Measurements from ENCODE around the gene HADHA. TPM values are rescaled to one million over a fixed set of nuclear protein-coding genes. Genes with fewer than 3 reads are reported as not detected.

Gene HADHA
- total and polyA plus RNA-seq, 2 experiments from 2014 or later, result 154 to 223 TPM

DNA sequence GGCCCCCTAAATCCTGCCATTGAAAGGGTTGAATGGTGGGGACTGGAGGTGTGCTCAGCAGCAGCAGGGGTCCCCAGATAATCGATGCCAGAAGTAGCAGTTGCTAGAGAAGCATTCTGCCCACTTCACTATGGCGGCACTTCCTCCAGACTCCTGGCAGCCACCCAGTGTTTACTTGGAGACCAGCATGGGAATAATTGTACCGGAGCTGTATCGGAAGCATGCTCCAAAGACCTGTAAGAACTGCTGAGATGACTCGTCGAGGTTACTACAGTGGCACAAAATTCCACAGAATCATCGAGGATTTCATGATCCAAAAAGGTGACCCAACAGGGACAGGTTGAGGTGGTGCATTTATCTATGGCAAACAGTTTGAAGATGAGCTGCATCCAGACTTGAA lies 82.5 kb downstream of the HADHA start:
- peaks cover 9% of the 10 kb centered on the region for H3K27me3 ChIP-seq
- no peak overlapping the region for H3K27ac ChIP-seq
- peaks cover 2% of the 10 kb centered on the region for H3K9me3 ChIP-seq (ENCODE audit: low read depth)
- TF ChIP-seq, protein P1, sequence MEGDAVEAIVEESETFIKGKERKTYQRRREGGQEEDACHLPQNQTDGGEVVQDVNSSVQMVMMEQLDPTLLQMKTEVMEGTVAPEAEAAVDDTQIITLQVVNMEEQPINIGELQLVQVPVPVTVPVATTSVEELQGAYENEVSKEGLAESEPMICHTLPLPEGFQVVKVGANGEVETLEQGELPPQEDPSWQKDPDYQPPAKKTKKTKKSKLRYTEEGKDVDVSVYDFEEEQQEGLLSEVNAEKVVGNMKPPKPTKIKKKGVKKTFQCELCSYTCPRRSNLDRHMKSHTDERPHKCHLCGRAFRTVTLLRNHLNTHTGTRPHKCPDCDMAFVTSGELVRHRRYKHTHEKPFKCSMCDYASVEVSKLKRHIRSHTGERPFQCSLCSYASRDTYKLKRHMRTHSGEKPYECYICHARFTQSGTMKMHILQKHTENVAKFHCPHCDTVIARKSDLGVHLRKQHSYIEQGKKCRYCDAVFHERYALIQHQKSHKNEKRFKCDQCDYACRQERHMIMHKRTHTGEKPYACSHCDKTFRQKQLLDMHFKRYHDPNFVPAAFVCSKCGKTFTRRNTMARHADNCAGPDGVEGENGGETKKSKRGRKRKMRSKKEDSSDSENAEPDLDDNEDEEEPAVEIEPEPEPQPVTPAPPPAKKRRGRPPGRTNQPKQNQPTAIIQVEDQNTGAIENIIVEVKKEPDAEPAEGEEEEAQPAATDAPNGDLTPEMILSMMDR (IDR thresholded peaks at IDR 0.05; ENCODE audit: low read depth, low read length), result no peak
- no peaks in the 10 kb centered on the region for H3K4me1 ChIP-seq (ENCODE audit: low read depth)
- H3K36me3 ChIP-seq, result no peaks in the 10 kb centered on the region
- no peak overlapping the region for H3K4me3 ChIP-seq
- DNase-seq (ENCODE audit: low read depth in 1 of 2, low spot score in 1 of 2), result no peak

DNA sequence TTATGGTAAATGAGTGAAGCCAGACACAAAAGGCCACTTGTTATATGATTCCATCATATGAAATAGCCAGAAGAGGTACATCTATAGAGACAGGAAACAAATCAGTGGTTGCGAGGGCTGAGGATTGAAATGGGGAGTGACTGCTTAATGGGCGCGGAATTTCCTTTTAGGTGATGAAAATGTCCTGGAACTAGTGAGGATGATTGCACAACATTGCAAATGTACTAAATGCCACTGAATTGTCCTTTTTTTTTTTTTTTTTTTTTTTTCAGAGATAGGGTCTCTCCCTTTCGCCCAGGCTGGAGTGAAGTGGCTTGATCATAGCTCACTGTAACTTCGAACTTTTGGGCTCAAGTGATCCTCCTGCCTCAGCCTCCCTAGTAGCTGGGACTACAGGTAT lies 86.9 kb downstream of the HADHA start:
- no peaks in the 10 kb centered on the region for H3K27me3 ChIP-seq
- no peaks in the 10 kb centered on the region for H3K4me1 ChIP-seq (ENCODE audit: low read depth)
- H3K4me3 ChIP-seq, result no peak overlapping the region
- H3K9me3 ChIP-seq (ENCODE audit: low read depth), result peaks cover 2% of the 10 kb centered on the region
- no peaks in the 10 kb centered on the region for H3K36me3 ChIP-seq
- H3K27ac ChIP-seq, result no peak overlapping the region
- TF ChIP-seq, protein P1 (IDR thresholded peaks at IDR 0.05; ENCODE audit: low read depth, low read length), result no peak
- DNase-seq (ENCODE audit: low read depth in 1 of 2, low spot score in 1 of 2), result no peak

DNA sequence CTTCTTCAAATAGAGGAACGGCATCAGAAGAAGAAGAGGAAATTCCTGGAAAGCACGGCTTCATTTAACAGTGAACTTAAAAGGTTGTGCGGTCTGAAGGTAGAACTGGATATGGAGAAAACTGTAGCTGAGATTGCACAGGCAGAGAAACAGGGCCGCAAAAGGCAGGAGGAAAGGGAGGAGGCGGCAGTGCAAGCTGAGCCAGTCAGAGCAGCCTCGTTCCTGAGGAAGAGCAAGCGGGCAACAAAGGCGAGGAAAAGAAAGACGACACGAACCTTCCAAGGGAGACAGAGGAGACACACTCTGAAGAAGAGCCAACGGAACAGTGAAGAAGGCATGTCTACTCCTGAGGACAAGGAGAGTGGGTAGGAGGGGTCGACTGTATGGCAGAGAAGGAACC lies 94.2 kb downstream of the HADHA start:
- H3K27ac ChIP-seq, result no peak overlapping the region
- DNase-seq (ENCODE audit: low read depth in 1 of 2, low spot score in 1 of 2), result no peak
- H3K36me3 ChIP-seq, result no peaks in the 10 kb centered on the region
- TF ChIP-seq, protein P1 (IDR thresholded peaks at IDR 0.05; ENCODE audit: low read depth, low read length), result no peak
- H3K27me3 ChIP-seq, result peaks cover 24% of the 10 kb centered on the region
- no peak overlapping the region for H3K4me3 ChIP-seq
- H3K4me1 ChIP-seq (ENCODE audit: low read depth), result no peaks in the 10 kb centered on the region
- no peaks in the 10 kb centered on the region for H3K9me3 ChIP-seq (ENCODE audit: low read depth)

DNA sequence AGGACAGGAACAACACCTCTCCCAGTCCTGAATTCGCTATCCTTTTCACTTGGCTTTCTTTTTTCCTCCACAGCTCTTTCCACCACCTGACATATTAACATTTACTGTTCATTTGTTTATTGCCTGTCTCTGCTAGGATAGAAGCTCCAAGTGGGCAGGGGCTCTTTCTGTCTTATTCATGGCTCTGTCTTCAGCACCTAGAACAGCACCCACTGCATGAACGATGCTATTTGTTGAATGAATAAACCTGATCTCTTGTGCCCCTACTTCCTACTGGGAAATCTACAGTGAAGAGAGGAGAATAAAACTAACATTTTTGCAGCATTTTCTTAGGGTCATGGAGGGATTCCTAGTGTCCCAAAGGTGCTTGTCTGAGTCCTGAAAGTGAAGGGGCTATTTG lies 95.9 kb downstream of the HADHA start:
- DNase-seq (ENCODE audit: low read depth in 1 of 2, low spot score in 1 of 2), result peak; percentile 21 to 50
- no peaks in the 10 kb centered on the region for H3K4me1 ChIP-seq (ENCODE audit: low read depth)
- H3K27ac ChIP-seq, result no peak overlapping the region
- H3K27me3 ChIP-seq, result peaks cover 24% of the 10 kb centered on the region
- H3K4me3 ChIP-seq, result no peak overlapping the region
- H3K9me3 ChIP-seq (ENCODE audit: low read depth), result no peaks in the 10 kb centered on the region
- TF ChIP-seq, protein P1 (IDR thresholded peaks at IDR 0.05; ENCODE audit: low read depth, low read length), result no peak
- no peaks in the 10 kb centered on the region for H3K36me3 ChIP-seq

DNA sequence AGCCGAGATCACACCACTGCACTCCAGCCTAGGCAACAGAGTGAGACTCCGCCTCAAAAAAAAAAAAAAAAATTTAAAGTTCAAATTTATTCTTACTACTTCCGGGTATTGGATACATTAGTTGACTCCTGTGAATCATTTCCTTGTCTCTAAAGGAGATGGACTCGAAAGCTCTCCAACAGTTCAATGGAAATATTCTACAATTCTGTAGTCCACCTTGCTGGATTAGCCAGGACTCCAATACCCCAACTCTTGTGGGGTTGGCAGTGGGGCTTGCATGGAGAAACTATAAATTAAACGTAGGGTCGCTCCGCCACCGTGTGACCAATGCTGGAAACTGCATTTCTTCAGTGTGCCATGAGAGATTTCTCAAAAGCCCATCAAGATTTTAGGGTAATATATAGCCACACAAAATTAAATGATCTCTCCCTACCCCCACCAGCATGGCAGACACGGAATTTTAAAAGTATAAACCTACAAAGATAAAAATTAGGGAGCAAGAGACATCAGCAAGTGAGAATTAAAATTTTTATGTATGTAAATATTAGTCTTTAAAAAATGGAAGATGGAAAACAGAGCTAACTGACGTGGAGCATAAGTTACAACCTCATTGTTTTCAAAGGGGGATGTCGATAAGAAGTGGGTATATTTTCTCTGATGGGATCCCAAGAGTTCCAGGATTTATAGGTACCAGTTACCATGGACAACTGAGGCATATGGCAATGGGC lies 99.3 kb downstream of the HADHA start:
- Histone ChIP-seq H3K9me3 (ENCODE audit: low read depth) (no peaks in the 10 kb centered on the region), H3K36me3 (no peaks in the 10 kb centered on the region), H3K27ac (no peak overlapping the region), H3K4me1 (ENCODE audit: low read depth) (no peaks in the 10 kb centered on the region), H3K4me3 (no peak overlapping the region), H3K27me3 (peaks cover 19% of the 10 kb centered on the region)
- TF ChIP-seq, protein P1 (IDR thresholded peaks at IDR 0.05; ENCODE audit: low read depth, low read length), result peak; percentile 76
- peak; percentile 70 to 74 for DNase-seq (ENCODE audit: low read depth in 1 of 2, low spot score in 1 of 2)
